Measurements from ENCODE around the gene CAD. TPM values are rescaled to one million over a fixed set of nuclear protein-coding genes. Genes with fewer than 3 reads are reported as not detected.
A peak's percentile ranks its signal among the peaks of the same experiment; 100 is the strongest.

CAD gene
- total and polyA plus RNA-seq, 9 of the 15 experiments (the other 6 are each of a cell fraction or from before 2014, with no cell fraction given) = 7.5 to 126 (median 33.7) TPM

- H4K20me1 ChIP-seq (replicated peaks; ENCODE audit: control insufficient read depth, insufficient read depth, low read length) = no peaks in the 10 kb centered on the region
- CTCF ChIA-PET (ENCODE audit: low intra/inter-chr PET ratio) = no interaction called here
- ATAC-seq (no peak; the same call in 2 of the 3 replicates), DNase-seq (ENCODE audit: extremely low read depth in 1 of 4, low spot score in 3 of 4) (no peak), FAIRE-seq (peak; percentile 49)
- H3K36me3 ChIP-seq (ENCODE audit: control insufficient read depth, insufficient read depth, low read length) = peaks cover 38% of the 10 kb centered on the region; the same call in 2 of the 3 replicates
- no peaks in the 10 kb centered on the region for H3K9me1 ChIP-seq (ENCODE audit: control insufficient read depth, insufficient read depth, low read length)
- TF ChIP-seq RBM15 (IDR thresholded peaks at IDR 0.05; ENCODE audit: insufficient read depth, low read length) (no peak), SUPT5H (IDR thresholded peaks at IDR 0.05) (0 out of 2 replicates have a peak, but pooled peaks have one; percentile 12), ZNF77 (CRISPR knock-in tag; IDR thresholded peaks at IDR 0.05) (no peak)
- no peak overlapping the region for H3K27ac ChIP-seq (ENCODE audit: extremely low read depth, low read depth, low read length)
- no peaks in the 10 kb centered on the region for H3K79me2 ChIP-seq (ENCODE audit: control insufficient read depth, insufficient read depth, low read length)
- no peaks in the 10 kb centered on the region for H3K9me3 ChIP-seq (replicated peaks; ENCODE audit: control insufficient read depth, insufficient read depth, low read depth, low read length)
- in situ Hi-C loops (cut with MboI) (no loop called here), intact Hi-C loops (cut with micrococcal nuclease) (no loop called here)
- WGBS (ENCODE audit: insufficient coverage, low coverage, missing lambda C conversion rate) = 53% methylated on average over 2 of the region's 2 CpGs
- H3K9ac ChIP-seq (ENCODE audit: insufficient read depth in 1 of 2, low read depth in 2 of 2, low read length in 2 of 2) = no peak overlapping the region
- no peaks in the 10 kb centered on the region; a peak in 2 of 5 replicates for H3K4me1 ChIP-seq (replicated peaks in 1 of 2; ENCODE audit: control insufficient read depth in 2 of 2, insufficient read depth in 2 of 2, low read length in 2 of 2)
- no peak overlapping the region for H3K4me3 ChIP-seq
- no TSS peak for BruUV-seq (replicated peaks)
- no peaks in the 10 kb centered on the region for H3K27me3 ChIP-seq (ENCODE audit: control insufficient read depth in 2 of 2, insufficient read depth in 2 of 2, low read length in 2 of 2)
- POLR2A ChIA-PET = interaction anchor here (0.6 to 1.1 kb wide), 2 partner anchors 12 to 81 kb away, joined by 3 read pairs; no protein-coding TSS in a partner anchor
- H3K4me2 ChIP-seq (ENCODE audit: insufficient read depth, low read length) = no peak overlapping the region
- H2AFZ ChIP-seq (ENCODE audit: low read depth, low read length) = no peak overlapping the region
These were observed 18.5 kb upstream of the CAD start for GRCh38 chr2:27198627-27199026.

DNA sequence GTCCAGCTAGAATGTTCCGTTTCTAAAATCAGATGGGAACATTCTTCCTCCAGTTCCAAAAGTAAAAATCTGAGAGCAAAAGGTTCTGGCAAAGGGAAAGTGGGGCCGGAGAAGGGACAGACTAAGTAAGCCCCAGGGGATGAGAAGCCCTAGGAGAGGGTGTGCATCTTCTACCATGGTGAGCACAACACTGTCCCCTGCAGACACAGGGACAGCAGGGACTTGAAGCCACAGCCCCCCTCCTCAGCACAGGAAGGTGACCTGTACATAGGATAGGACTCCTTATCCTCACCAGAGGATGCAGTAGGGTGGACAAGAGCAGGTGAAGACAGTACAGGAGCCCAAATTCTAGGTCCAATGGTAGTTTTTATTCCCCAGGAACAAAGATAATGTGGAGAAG is 17.9 kb upstream of the CAD start:
- Histone ChIP-seq H4K20me1 (replicated peaks; ENCODE audit: control insufficient read depth, insufficient read depth, low read length) (no peaks in the 10 kb centered on the region), H2AFZ (ENCODE audit: low read depth, low read length) (no peak overlapping the region), H3K9me1 (ENCODE audit: control insufficient read depth, insufficient read depth, low read length) (no peaks in the 10 kb centered on the region), H3K79me2 (ENCODE audit: control insufficient read depth, insufficient read depth, low read length) (no peaks in the 10 kb centered on the region), H3K27ac (ENCODE audit: extremely low read depth, low read depth, low read length) (no peak overlapping the region), H3K36me3 (ENCODE audit: control insufficient read depth, insufficient read depth, low read length) (peaks cover 45% of the 10 kb centered on the region; the same call in 2 of the 3 replicates), H3K9me3 (replicated peaks; ENCODE audit: control insufficient read depth, insufficient read depth, low read depth, low read length) (no peaks in the 10 kb centered on the region), H3K27me3 (ENCODE audit: control insufficient read depth in 2 of 2, insufficient read depth in 2 of 2, low read length in 2 of 2) (no peaks in the 10 kb centered on the region), H3K4me2 (ENCODE audit: insufficient read depth, low read length) (no peak overlapping the region), H3K4me3 (no peak overlapping the region), H3K4me1 (replicated peaks in 1 of 2; ENCODE audit: control insufficient read depth in 2 of 2, insufficient read depth in 2 of 2, low read length in 2 of 2) (no peaks in the 10 kb centered on the region; a peak in 2 of 5 replicates), H3K9ac (ENCODE audit: insufficient read depth in 1 of 2, low read depth in 2 of 2, low read length in 2 of 2) (no peak overlapping the region)
- FAIRE-seq = peak; percentile 32
- peak; percentile 43; the same call in 1 of the 2 replicates for TF ChIP-seq POLR2A (conservative IDR thresholded peaks at IDR 0.05)
- TF ChIP-seq, protein P1, sequence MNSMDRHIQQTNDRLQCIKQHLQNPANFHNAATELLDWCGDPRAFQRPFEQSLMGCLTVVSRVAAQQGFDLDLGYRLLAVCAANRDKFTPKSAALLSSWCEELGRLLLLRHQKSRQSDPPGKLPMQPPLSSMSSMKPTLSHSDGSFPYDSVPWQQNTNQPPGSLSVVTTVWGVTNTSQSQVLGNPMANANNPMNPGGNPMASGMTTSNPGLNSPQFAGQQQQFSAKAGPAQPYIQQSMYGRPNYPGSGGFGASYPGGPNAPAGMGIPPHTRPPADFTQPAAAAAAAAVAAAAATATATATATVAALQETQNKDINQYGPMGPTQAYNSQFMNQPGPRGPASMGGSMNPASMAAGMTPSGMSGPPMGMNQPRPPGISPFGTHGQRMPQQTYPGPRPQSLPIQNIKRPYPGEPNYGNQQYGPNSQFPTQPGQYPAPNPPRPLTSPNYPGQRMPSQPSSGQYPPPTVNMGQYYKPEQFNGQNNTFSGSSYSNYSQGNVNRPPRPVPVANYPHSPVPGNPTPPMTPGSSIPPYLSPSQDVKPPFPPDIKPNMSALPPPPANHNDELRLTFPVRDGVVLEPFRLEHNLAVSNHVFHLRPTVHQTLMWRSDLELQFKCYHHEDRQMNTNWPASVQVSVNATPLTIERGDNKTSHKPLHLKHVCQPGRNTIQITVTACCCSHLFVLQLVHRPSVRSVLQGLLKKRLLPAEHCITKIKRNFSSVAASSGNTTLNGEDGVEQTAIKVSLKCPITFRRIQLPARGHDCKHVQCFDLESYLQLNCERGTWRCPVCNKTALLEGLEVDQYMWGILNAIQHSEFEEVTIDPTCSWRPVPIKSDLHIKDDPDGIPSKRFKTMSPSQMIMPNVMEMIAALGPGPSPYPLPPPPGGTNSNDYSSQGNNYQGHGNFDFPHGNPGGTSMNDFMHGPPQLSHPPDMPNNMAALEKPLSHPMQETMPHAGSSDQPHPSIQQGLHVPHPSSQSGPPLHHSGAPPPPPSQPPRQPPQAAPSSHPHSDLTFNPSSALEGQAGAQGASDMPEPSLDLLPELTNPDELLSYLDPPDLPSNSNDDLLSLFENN (IDR thresholded peaks at IDR 0.05; ENCODE audit: low read depth in 2 of 2, low read length in 2 of 2) = no peak
- in situ Hi-C loops (cut with MboI) = no loop called here
- no peak for DNase-seq (ENCODE audit: extremely low read depth in 1 of 4, low spot score in 3 of 4)
- WGBS (ENCODE audit: insufficient coverage, low coverage, missing lambda C conversion rate) = 90% methylated on average over 2 of the region's 2 CpGs
- POLR2A ChIA-PET = interaction anchor here (0.6 to 1.1 kb wide), 2 partner anchors 12 to 81 kb away, joined by 3 read pairs; no protein-coding TSS in a partner anchor
- ATAC-seq = peak; percentile 51
- BruUV-seq (replicated peaks) = no TSS peak
- CTCF ChIA-PET (ENCODE audit: low intra/inter-chr PET ratio) = no interaction called here
- intact Hi-C loops (cut with micrococcal nuclease) = no loop called here
